Measurements from ENCODE around the gene VPS33B. TPM values are rescaled to one million over a fixed set of nuclear protein-coding genes. Genes with fewer than 3 reads are reported as not detected.
"Not testable (repeated sequence)": the region's sequence is repeated elsewhere in the genome, so short reads cannot be mapped to it uniquely, and the experiment has no call there.

VPS33B gene
- 19.5 and 22.7 TPM in 2 replicates for total RNA-seq

- intact Hi-C loops (cut with micrococcal nuclease), result loop anchor here (1.0 kb wide), 2 partner anchors 28 to 66 kb away; partner anchors contain the start of gene PRC1
Observed at GRCh38 chr15:91022075-91022831, at the start of gene VPS33B. VPS33B (minus strand) TSS chr15:91022594; CDS start chr15:91022249, 345 bp downstream.

- intact Hi-C loops (cut with micrococcal nuclease), result no loop called here
Observed at GRCh38 chr15:91072161-91072560, 49.8 kb upstream of the VPS33B start.

- intact Hi-C loops (cut with micrococcal nuclease), result no loop called here
Observed at GRCh38 chr15:91070872-91071271, 48.5 kb upstream of the VPS33B start.

- intact Hi-C loops (cut with micrococcal nuclease), result no loop called here
Observed at GRCh38 chr15:91068966-91069365, 46.6 kb upstream of the VPS33B start.

GRCh38 chr15:91068436-91068835 lies 46.0 kb upstream of the VPS33B start:
- intact Hi-C loops (cut with micrococcal nuclease), result no loop called here

GRCh38 chr15:91067036-91067435 lies 44.6 kb upstream of the VPS33B start:
- intact Hi-C loops (cut with micrococcal nuclease), result no loop called here

- intact Hi-C loops (cut with micrococcal nuclease), result no loop called here
Observed at GRCh38 chr15:91065505-91065904, 43.1 kb upstream of the VPS33B start.

- intact Hi-C loops (cut with micrococcal nuclease), result no loop called here
Observed at GRCh38 chr15:91061997-91062396, 39.6 kb upstream of the VPS33B start.

GRCh38 chr15:91061230-91061629 lies 38.8 kb upstream of the VPS33B start:
- intact Hi-C loops (cut with micrococcal nuclease), result no loop called here

GRCh38 chr15:91055548-91056331 lies 33.3 kb upstream of the VPS33B start:
- intact Hi-C loops (cut with micrococcal nuclease), result loop anchor here (1.0 to 2.0 kb wide), 2 partner anchors 169 to 216 kb away; no protein-coding TSS in a partner anchor

GRCh38 chr15:91054816-91055215 lies 32.4 kb upstream of the VPS33B start:
- intact Hi-C loops (cut with micrococcal nuclease), result loop anchor here (2.0 kb wide), 1 partner anchor 170 kb away; no protein-coding TSS in a partner anchor

- intact Hi-C loops (cut with micrococcal nuclease), result no loop called here
Observed at GRCh38 chr15:91051248-91051647, 28.9 kb upstream of the VPS33B start.

- intact Hi-C loops (cut with micrococcal nuclease), result no loop called here
Observed at GRCh38 chr15:91050128-91050455, 27.7 kb upstream of the VPS33B start.

GRCh38 chr15:91049378-91050127 lies 27.2 kb upstream of the VPS33B start:
- intact Hi-C loops (cut with micrococcal nuclease), result loop anchor here (1.0 to 2.0 kb wide), 3 partner anchors 93 to 221 kb away; partner anchors contain the start of gene MAN2A2

- intact Hi-C loops (cut with micrococcal nuclease), result loop anchor here (2.0 kb wide), 1 partner anchor 223 kb away; no protein-coding TSS in a partner anchor
Observed at GRCh38 chr15:91047545-91048199, 25.3 kb upstream of the VPS33B start.

- intact Hi-C loops (cut with micrococcal nuclease), result not testable (repeated sequence)
Observed at GRCh38 chr15:91046056-91046455, 23.7 kb upstream of the VPS33B start.

- intact Hi-C loops (cut with micrococcal nuclease), result no loop called here
Observed at GRCh38 chr15:91045065-91045464, 22.7 kb upstream of the VPS33B start.

GRCh38 chr15:91043202-91043874 lies 20.9 kb upstream of the VPS33B start:
- intact Hi-C loops (cut with micrococcal nuclease), result no loop called here

- intact Hi-C loops (cut with micrococcal nuclease), result no loop called here
Observed at GRCh38 chr15:91040856-91041255, 18.5 kb upstream of the VPS33B start.

GRCh38 chr15:91039996-91040395 lies 17.6 kb upstream of the VPS33B start:
- intact Hi-C loops (cut with micrococcal nuclease), result no loop called here
